HL-60 (cell line): Measurements from ENCODE around the gene OOSP3.

Experiments used
- DNase-seq, 2 experiments: peaks; one replicate each; pipeline ENCODE4 v3.0.0-alpha.2; 2010 to 2020; ENCODE audit warnings: low read depth in 1 of 2, low spot score in 1 of 2
- H3K27ac ChIP-seq: fragments of 250-450 bp; sonication (Bioruptor Pico); replicated peaks from 2 replicates; pipeline ENCODE4 v1.5.1; 2020; ENCODE audit warnings: mild to moderate bottlenecking, moderate library complexity
- H3K27me3 ChIP-seq: fragments of 250-450 bp; sonication (Bioruptor Pico); 2 replicates; pipeline ENCODE4 v1.5.1; 2021; ENCODE audit warnings: mild to moderate bottlenecking, moderate library complexity; ENCODE audit not compliant: insufficient read depth, poor library complexity, severe bottlenecking
- H3K4me3 ChIP-seq: replicated peaks from 2 replicates; pipeline ENCODE4 v1.5.1; 2011; ENCODE audit warnings: mild to moderate bottlenecking, control low read depth, low read length; ENCODE audit not compliant: insufficient read depth
- CTCF ChIP-seq: IDR thresholded peaks from one replicate; pipeline ENCODE4 v1.5.1; 2011; ENCODE audit warnings: low read length, control low read depth, inconsistent platforms; ENCODE audit not compliant: insufficient read depth
- GABPA ChIP-seq: IDR thresholded peaks from 2 replicates; pipeline ENCODE4 v1.6.1; 2012; ENCODE audit warnings: low read depth
- POLR2AphosphoS5 ChIP-seq: IDR thresholded peaks from 2 replicates; pipeline ENCODE4 v1.6.1; 2012; ENCODE audit warnings: low read depth
- SPI1 ChIP-seq: IDR thresholded peaks from 2 replicates; pipeline ENCODE4 v1.6.1; 2012; ENCODE audit warnings: low read depth, mild to moderate bottlenecking, borderline replicate concordance
- TF ChIP-seq, protein P1 (sequence below): IDR thresholded peaks from 2 replicates; pipeline ENCODE4 v1.6.1; 2012; ENCODE audit warnings: low read depth; ENCODE audit not compliant: insufficient replicate concordance

The OOSP3 gene

DNA sequence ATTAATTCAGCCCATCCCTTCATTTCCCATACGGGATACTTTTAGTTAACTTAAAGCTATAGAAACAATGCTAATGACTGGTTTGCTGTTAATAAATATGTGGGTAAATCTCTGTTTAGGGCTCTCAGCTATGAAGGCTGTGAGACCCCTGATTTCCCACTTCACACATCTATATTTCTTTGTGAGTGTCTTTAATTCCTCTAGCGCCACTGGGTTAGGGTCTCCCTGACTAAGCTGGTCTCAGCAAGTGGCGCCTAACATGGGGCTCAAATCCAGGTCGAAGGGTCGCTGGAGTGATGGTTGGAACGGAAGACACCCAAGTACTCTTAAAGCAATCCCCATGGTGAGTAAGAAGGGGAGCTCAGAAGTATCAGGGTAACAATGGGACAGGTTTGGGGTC lies 45.2 kb downstream of the OOSP3 start:
- H3K27me3 ChIP-seq, result no peaks in the 10 kb centered on the region
- TF ChIP-seq, protein P1, sequence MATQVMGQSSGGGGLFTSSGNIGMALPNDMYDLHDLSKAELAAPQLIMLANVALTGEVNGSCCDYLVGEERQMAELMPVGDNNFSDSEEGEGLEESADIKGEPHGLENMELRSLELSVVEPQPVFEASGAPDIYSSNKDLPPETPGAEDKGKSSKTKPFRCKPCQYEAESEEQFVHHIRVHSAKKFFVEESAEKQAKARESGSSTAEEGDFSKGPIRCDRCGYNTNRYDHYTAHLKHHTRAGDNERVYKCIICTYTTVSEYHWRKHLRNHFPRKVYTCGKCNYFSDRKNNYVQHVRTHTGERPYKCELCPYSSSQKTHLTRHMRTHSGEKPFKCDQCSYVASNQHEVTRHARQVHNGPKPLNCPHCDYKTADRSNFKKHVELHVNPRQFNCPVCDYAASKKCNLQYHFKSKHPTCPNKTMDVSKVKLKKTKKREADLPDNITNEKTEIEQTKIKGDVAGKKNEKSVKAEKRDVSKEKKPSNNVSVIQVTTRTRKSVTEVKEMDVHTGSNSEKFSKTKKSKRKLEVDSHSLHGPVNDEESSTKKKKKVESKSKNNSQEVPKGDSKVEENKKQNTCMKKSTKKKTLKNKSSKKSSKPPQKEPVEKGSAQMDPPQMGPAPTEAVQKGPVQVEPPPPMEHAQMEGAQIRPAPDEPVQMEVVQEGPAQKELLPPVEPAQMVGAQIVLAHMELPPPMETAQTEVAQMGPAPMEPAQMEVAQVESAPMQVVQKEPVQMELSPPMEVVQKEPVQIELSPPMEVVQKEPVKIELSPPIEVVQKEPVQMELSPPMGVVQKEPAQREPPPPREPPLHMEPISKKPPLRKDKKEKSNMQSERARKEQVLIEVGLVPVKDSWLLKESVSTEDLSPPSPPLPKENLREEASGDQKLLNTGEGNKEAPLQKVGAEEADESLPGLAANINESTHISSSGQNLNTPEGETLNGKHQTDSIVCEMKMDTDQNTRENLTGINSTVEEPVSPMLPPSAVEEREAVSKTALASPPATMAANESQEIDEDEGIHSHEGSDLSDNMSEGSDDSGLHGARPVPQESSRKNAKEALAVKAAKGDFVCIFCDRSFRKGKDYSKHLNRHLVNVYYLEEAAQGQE, result no peak
- DNase-seq, result no peak
- no peak overlapping the region for H3K27ac ChIP-seq
- H3K4me3 ChIP-seq, result no peak overlapping the region

GRCh38 chr11:59931688-59932087 lies 53.1 kb downstream of the OOSP3 start:
- TF ChIP-seq SPI1 (no peak), CTCF (no peak), GABPA (no peak), POLR2AphosphoS5 (no peak)
- TF ChIP-seq, protein P1, result no peak
- DNase-seq, result no peak
- no peak overlapping the region for H3K4me3 ChIP-seq
- no peaks in the 10 kb centered on the region for H3K27me3 ChIP-seq
- no peak overlapping the region for H3K27ac ChIP-seq

DNA sequence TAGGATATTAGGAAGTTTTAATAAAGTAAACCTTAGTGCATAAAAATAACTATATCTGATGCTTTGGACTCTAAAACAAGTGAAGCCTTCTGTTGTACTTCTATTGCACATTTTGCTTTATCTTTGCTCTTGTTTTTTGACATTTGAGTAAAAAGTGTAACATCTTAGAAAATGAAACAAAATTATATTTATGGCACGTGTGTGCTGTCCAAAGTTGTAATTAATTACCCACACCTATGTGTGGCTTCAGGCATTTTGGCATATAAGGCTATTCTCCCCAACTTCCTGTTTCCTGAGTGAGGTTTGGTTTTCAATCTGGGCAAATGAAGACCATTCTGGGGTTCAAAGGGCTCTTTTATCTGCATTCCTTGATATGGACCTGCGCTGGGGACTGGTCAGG lies 59.5 kb downstream of the OOSP3 start, which contains the start of gene OOSP1:
OOSP1 (plus strand) TSS at position 301 of the 400 bp plus-strand sequence; CDS start at position 324, 23 bp downstream.
- no peak for DNase-seq
- Histone ChIP-seq H3K4me3 (no peak within 1 kb of the TSS), H3K27me3 (no peaks in the 10 kb centered on the region), H3K27ac (no peak within 1 kb of the TSS)
- TF ChIP-seq GABPA (no peak), CTCF (no peak), POLR2AphosphoS5 (no peak), SPI1 (no peak)
- TF ChIP-seq, protein P1, result no peak

DNA sequence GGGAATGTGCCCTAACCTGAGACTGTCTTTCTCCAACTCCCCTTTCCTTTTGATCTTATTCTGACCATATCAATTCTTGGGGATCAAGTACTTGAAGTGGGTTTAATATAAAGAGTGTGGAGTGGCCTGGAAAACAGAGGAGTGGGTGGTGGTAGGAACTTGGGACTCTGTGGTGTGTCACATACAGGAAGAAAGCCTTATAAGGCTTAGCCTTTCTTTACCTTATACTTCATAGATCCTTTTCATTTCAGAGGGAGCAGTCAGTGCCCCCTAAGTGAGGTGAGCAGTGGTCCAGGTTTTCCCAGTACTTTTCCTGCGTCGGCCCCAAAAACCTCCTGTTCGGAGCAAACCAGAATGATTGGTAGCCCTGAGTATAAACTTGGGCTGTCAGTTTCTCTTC lies 60.1 kb downstream of the OOSP3 start:
- no peak for TF ChIP-seq GABPA
- TF ChIP-seq CTCF, result no peak
- TF ChIP-seq, protein P1, result no peak
- TF ChIP-seq POLR2AphosphoS5, result no peak
- TF ChIP-seq SPI1, result no peak
- H3K4me3 ChIP-seq, result no peak overlapping the region
- H3K27ac ChIP-seq, result no peak overlapping the region
- no peaks in the 10 kb centered on the region for H3K27me3 ChIP-seq
- no peak for DNase-seq
